GOT3 (cell line): ENCODE results near the gene PHKA1.
"Not testable (repeated sequence)": the region's sequence is repeated elsewhere in the genome, so short reads cannot be mapped to it uniquely, and the experiment has no call there.

Experiments used
- DNase-seq: peaks from one replicate; lab custom pipeline; 2025; ENCODE audit warnings: mixed read lengths; lab: John Stamatoyannopoulos, UW

The PHKA1 gene

GRCh38 chrX:72713599-72714477 is at the start of gene PHKA1:
PHKA1 (minus strand) TSS chrX:72714306; CDS start chrX:72713880, 426 bp downstream.
- DNase-seq, result not testable (repeated sequence)

GRCh38 chrX:72760454-72760853 is 46.3 kb upstream of the PHKA1 start:
- DNase-seq, result not testable (repeated sequence)

GRCh38 chrX:72748545-72748944 is 34.4 kb upstream of the PHKA1 start:
- DNase-seq, result not testable (repeated sequence)

DNA sequence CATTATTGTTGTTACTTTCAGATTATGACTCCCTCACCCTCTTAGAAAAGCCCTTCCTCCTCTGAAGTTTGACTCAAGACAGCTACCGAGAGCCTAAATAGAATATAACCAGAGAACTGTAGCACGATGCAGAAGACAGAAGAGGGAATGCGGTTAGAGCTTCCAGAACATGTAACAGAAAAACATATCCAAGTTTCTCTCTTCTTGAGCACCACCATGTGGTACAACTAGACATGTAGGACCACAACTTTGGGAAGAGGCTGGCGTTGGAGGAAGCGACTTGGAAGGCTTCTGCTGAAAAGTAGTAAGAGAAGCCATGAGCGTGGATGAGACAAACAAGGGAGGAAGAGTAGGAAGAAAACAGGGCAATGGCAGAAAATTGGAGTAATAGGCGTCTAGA is 31.4 kb upstream of the PHKA1 start:
- not testable (repeated sequence) for DNase-seq

DNA sequence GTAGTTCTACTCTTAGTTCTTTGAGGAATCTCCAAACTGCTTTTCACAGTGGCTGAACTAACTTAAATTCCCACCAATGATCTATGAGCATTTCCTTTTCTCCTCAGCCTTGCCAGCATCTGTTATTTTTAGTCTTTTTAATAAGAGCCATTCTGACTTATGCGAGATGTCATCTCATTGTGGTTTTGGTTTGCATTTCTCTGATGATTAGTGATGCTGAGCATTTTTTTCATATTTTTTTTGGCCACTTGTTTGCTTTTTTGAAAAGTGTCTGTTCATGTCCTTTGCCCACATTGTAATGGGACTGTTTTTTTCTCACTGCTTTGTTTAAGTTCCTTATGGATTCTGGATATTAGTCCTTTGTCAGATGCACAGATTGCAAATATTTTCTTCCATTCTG is 21.5 kb upstream of the PHKA1 start:
- no peak for DNase-seq

GRCh38 chrX:72733636-72734035 is 19.5 kb upstream of the PHKA1 start:
- not testable (repeated sequence) for DNase-seq

GRCh38 chrX:72727846-72728245 is 13.7 kb upstream of the PHKA1 start:
- no peak for DNase-seq

GRCh38 chrX:72716766-72717165 is 2.7 kb upstream of the PHKA1 start:
- no peak for DNase-seq

- no peak for DNase-seq
Measured at GRCh38 chrX:72715546-72715945, 1.4 kb upstream of the PHKA1 start.

- DNase-seq, result no peak
Measured at GRCh38 chrX:72714478-72714916, 391 bp upstream of the PHKA1 start.

DNA sequence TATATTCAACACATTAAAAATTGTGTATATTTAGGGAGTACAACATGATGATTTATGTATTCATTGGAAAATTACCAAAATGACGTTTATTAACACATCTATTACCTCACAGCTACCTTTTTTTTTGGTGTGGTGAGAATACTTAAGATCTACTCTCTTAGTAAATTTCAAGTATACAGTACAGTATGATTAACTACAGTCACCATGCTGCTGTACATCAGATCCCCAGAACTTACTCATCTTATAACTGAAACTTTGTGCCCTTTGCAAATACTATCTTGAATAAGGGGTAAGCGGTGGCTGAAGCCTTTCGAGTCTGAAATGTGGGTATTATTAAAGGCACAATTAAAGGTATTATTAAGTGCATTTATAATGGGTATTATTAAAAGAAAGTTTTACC is 976 bp downstream of the PHKA1 start:
- no peak for DNase-seq

GRCh38 chrX:72712094-72712755 is 1.9 kb downstream of the PHKA1 start:
- no peak for DNase-seq

GRCh38 chrX:72705814-72706213 is 8.3 kb downstream of the PHKA1 start:
- no peak for DNase-seq

DNA sequence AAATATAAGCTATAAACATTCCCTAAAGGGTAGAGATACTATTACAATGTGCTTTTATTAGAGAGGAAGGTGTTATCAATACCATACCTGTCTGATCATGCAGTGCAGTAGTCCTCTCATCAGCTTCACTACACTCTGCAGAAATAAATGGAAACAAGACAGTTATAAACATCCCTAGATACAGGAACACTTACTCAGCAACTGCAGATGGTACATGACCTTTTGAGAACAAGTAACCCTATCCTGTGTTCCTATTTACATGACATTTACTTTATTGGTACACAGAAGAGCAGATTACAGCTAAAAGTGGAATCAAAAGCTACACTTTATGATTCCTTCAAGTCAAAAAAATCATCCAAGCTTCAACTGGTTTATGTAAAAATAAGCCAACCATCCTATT is 9.0 kb downstream of the PHKA1 start:
- no peak for DNase-seq

GRCh38 chrX:72694170-72694569 is 19.9 kb downstream of the PHKA1 start:
- no peak for DNase-seq

DNA sequence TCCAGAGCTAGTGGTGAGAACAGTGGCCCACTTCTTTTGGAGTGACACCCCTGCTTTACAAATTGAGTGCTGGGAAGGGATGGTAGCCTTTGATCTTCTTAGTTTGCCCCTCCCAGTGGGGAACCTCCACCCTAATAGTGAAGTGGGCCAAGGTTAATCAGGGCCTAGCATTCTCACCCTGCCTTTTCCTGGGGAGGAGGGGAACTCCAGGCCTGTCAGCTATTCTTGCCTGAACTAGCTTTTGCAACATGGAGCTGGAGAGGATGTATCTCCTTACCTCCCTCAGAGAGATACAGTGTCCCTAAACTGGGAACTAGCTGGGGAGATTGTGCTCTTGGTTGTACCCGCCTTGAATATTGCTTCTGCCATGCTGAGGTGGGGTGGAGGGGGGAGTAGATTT is 20.6 kb downstream of the PHKA1 start:
- no peak for DNase-seq

- DNase-seq, result no peak
Measured at GRCh38 chrX:72687396-72687795, 26.7 kb downstream of the PHKA1 start.

DNA sequence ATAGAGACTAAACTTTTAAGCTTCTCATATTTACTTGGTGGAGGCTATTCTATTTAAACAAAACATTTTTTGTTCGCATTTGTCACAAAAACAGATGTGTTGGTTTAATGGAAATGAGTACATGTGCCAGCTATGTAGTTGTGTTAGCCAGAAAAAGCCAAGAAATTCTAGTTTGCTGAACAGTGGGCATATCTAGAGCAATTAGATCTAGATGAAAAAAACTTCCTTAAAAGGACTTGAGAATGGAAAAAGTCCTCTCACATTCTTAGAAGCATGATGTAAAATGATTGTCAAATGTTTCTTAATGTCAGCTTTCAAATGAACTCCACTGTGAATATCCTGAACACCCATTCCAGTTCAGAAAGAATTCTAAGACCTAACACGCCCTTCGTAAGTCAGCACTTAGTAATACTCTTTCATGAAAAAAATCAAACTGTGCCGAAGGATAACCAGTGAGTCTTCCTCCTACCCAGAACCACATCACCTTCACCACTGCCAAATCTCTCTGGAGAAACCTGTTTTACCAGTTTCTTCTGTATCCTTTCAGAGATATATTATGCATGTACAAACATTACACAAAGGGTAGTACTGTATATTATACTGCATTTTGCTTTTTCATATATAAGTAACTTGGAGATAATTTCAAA is 28.2 kb downstream of the PHKA1 start:
- no peak for DNase-seq

- DNase-seq, result no peak
Measured at GRCh38 chrX:72685018-72685417, 29.1 kb downstream of the PHKA1 start.

GRCh38 chrX:72683631-72684030 is 30.5 kb downstream of the PHKA1 start:
- no peak for DNase-seq

GRCh38 chrX:72676465-72676864 is 37.6 kb downstream of the PHKA1 start:
- DNase-seq, result no peak

DNA sequence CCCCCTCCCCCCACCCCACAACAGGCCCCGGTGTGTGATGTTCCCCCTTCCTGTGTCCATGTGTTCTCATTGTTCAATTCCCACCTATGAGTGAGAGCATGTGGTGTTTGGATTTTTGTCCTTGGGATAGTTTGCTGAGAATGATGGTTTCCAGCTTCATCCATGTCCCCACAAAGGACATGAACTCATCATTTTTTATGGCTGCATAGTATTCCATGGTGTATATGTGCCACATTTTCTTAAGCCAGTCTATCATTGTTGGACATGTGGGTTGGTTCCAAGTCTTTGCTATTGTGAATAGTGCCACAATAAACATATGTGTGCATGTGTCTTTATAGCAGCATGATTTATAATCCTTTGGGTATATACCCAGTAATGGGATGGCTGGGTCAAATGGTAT is 40.2 kb downstream of the PHKA1 start:
- DNase-seq, result not testable (repeated sequence)

DNA sequence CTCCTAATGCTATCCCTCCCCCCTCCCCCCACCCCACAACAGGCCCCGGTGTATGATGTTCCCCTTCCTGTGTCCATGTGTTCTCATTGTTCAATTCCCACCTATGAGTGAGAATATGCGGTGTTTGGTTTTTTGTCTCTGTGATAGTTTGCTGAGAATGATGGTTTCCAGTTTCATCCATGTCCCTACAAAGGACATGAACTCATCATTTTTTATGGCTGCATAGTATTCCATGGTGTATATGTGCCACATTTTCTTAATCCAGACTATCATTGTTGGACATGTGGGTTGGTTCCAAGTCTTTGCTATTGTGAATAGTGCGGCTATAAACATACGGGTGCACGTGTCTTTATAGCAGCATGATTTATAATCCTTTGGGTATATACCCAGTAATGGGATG is 44.6 kb downstream of the PHKA1 start:
- DNase-seq, result not testable (repeated sequence)
